Naive thymus-derived CD4-positive, alpha-beta T cell (primary cell): ENCODE data around the gene RPS19. TPM values are rescaled to one million over a fixed set of nuclear protein-coding genes. Genes with fewer than 3 reads are reported as not detected.

Experiments
- ATAC-seq: fragments of 150-1000 bp; cut with Tn5 transposase; 2 replicates; pipeline ENCODE4 v1.10.0; 2021; ENCODE audit warnings: mild to moderate bottlenecking, moderate library complexity
- CTCF ChIA-PET: fragments of 350-600 bp; sonication (Branson Sonifier 250); formaldehyde crosslinking; loops from one replicate; lab custom pipeline; 2021; ENCODE audit warnings: antibody characterized with exemption; lab: Charles Lee
- POLR2A ChIA-PET: fragments of 350-600 bp; sonication (Branson Sonifier 250); formaldehyde crosslinking; loops from one replicate; lab custom pipeline; 2021; ENCODE audit warnings: antibody characterized with exemption, inconsistent platforms; lab: Charles Lee
- DNase-seq, 9 donors: peaks; one replicate each; pipeline versions ENCODE4 v3.0.0 to v3.0.0-alpha.2; 2020 to 2022; ENCODE audit warnings: mixed read lengths in 1 of 9
- H3K27ac ChIP-seq: one replicate; pipeline ENCODE4 v1.7.0; 2013; ENCODE audit warnings: mild to moderate bottlenecking, low read depth, low read length, moderate library complexity
- H3K27me3 ChIP-seq, 2 donors: one replicate each; pipeline ENCODE4 v1.7.0; 2013; ENCODE audit warnings: low read length in 2 of 2, mild to moderate bottlenecking in 2 of 2, moderate library complexity in 2 of 2; ENCODE audit not compliant: control insufficient read depth in 2 of 2, insufficient read depth in 2 of 2
- H3K36me3 ChIP-seq, 3 experiments: 1 replicate in 2 of 3; 2 replicates in 1 of 3; pipeline ENCODE4 v1.7.0; 2013; ENCODE audit warnings: low read length in 3 of 3, mild to moderate bottlenecking in 3 of 3, moderate library complexity in 1 of 3; ENCODE audit not compliant: insufficient read depth in 3 of 3, control insufficient read depth in 2 of 3
- H3K4me1 ChIP-seq, 2 donors: one replicate each; pipeline ENCODE4 v1.7.0; 2013; ENCODE audit warnings: low read length in 2 of 2, mild to moderate bottlenecking in 2 of 2, moderate library complexity in 1 of 2; ENCODE audit not compliant: control insufficient read depth in 2 of 2, insufficient read depth in 2 of 2
- H3K4me3 ChIP-seq: 2 replicates; pipeline ENCODE4 v1.7.0; 2013; ENCODE audit warnings: mild to moderate bottlenecking, low read length
- H3K9me3 ChIP-seq, 3 experiments: 1 replicate in 2 of 3; 2 replicates in 1 of 3; pipeline ENCODE4 v1.7.0; 2013; ENCODE audit warnings: low read length in 3 of 3; ENCODE audit not compliant: control insufficient read depth in 2 of 3
- H3K27ac Mint-ChIP-seq, 9 donors: one replicate each; pipeline ENCODE4 v1.8.0; 2020 to 2022; ENCODE audit warnings: mixed read lengths in 9 of 9, mild to moderate bottlenecking in 8 of 9, moderate library complexity in 5 of 9, inconsistent platforms in 2 of 9
- H3K27me3 Mint-ChIP-seq, 5 donors: one replicate each; pipeline ENCODE4 v1.8.0; 2021 to 2022; ENCODE audit warnings: mixed read lengths in 5 of 5, mild to moderate bottlenecking in 1 of 5
- H3K36me3 Mint-ChIP-seq, 5 donors: one replicate each; pipeline ENCODE4 v1.8.0; 2020 to 2022; ENCODE audit warnings: mixed read lengths in 5 of 5, mild to moderate bottlenecking in 3 of 5, inconsistent platforms in 1 of 5
- H3K4me1 Mint-ChIP-seq, 7 donors: one replicate each; pipeline ENCODE4 v1.8.0; 2020 to 2022; ENCODE audit warnings: mixed read lengths in 7 of 7, mild to moderate bottlenecking in 3 of 7, inconsistent platforms in 1 of 7
- H3K4me3 Mint-ChIP-seq, 10 donors: one replicate each; pipeline ENCODE4 v1.8.0; 2020 to 2022; ENCODE audit warnings: mild to moderate bottlenecking in 10 of 10, mixed read lengths in 10 of 10, moderate library complexity in 6 of 10, inconsistent platforms in 2 of 10
- H3K9me3 Mint-ChIP-seq, 11 donors: one replicate each; pipeline ENCODE4 v1.8.0; 2020 to 2022; ENCODE audit warnings: mixed read lengths in 11 of 11, mild to moderate bottlenecking in 4 of 11, inconsistent platforms in 1 of 11, moderate library complexity in 1 of 11
- intact Hi-C, 2 donors: fragments of 100-400 bp; cut with micrococcal nuclease; formaldehyde crosslinking; loops; one replicate each; pipeline ENCODE4 v1.15.1; 2023
- polyA plus RNA-seq, 2 donors: library from polyadenylated mRNA; unstranded; fragments of 300-500 nt; fragmentation: Illumina TruSeq; gene quantifications; one replicate each; pipeline ENCODE4 v1.2.3, GENCODE V29; 2021
- total RNA-seq, 6 experiments: library from RNA in 5 of 6; stranded (reverse) in 5 of 6; gene quantifications; 1 replicate in 5 of 6; 2 replicates in 1 of 6; pipeline ENCODE4 v1.2.3 and lab custom pipeline; 2021 to 2026

RPS19 gene
- total and polyA plus RNA-seq, 7 experiments from 2014 or later = 2,739 to 7,822 (median 3,541) TPM

- Mint-ChIP-seq H3K4me3 (peak overlapping the region in 5 of 10 donors; percentile 3 to 63 (median 36)), H3K4me1 (peaks cover 46 to 86% (median 77%) of the 10 kb centered on the region in 7 donors), H3K27ac (peak overlapping the region; percentile 76 to 95 (median 89)), H3K27me3 (no peaks in the 10 kb centered on the region), H3K9me3 (no peaks in the 10 kb centered on the region), H3K36me3 (peaks cover 5 to 41% (median 23%) of the 10 kb centered on the region in 5 donors)
- CTCF ChIA-PET = interaction anchor here (1.1 kb wide), 1 partner anchor 75 kb away, joined by 3 read pairs; no protein-coding TSS in a partner anchor
- ATAC-seq = no peak
- no peaks in the 10 kb centered on the region for H3K9me3 ChIP-seq
- intact Hi-C loops = no loop called here
- no peaks in the 10 kb centered on the region for H3K27me3 ChIP-seq
- H3K4me3 ChIP-seq = no peak overlapping the region
- DNase-seq = no peak
- peaks cover 16 to 56% (median 20%) of the 10 kb centered on the region in 3 experiments for H3K36me3 ChIP-seq
- peaks cover 58 to 66% of the 10 kb centered on the region in 2 donors for H3K4me1 ChIP-seq
- POLR2A ChIA-PET = interaction anchor here (0.6 to 11.3 kb wide), 4 partner anchors 9 to 75 kb away, joined by 3 to 565 read pairs (median 4); partner anchors contain the start of genes ARHGEF1 and RPS19
- H3K27ac ChIP-seq = peak overlapping the region; percentile 52
These were observed 8.3 kb downstream of the RPS19 start for GRCh38 chr19:41868120-41868988.

- POLR2A ChIA-PET = interaction anchor here (0.6 to 11.3 kb wide), 3 partner anchors 9 to 75 kb away, joined by 3 to 565 read pairs (median 5); partner anchors contain the start of genes ARHGEF1 and RPS19
- peak overlapping the region; percentile 52 for H3K27ac ChIP-seq
These were observed 8.9 kb downstream of the RPS19 start for GRCh38 chr19:41868989-41869300.

GRCh38 chr19:41869374-41869955 is 9.4 kb downstream of the RPS19 start:
- CTCF ChIA-PET = interaction anchor here (6.2 to 8.7 kb wide), 2 partner anchors 9 to 18 kb away, joined by 38 to 151 read pairs; partner anchors contain the start of gene RPS19
- peaks cover 46 to 85% (median 73%) of the 10 kb centered on the region in 7 donors for H3K4me1 Mint-ChIP-seq
- Histone ChIP-seq H3K4me3 (no peak overlapping the region), H3K27me3 (no peaks in the 10 kb centered on the region), H3K9me3 (no peaks in the 10 kb centered on the region), H3K27ac (peak overlapping the region; percentile 52), H3K36me3 (peaks cover 9 to 45% (median 15%) of the 10 kb centered on the region in 3 experiments), H3K4me1 (peaks cover 61 to 69% of the 10 kb centered on the region in 2 donors)
- peak overlapping the region in 1 of 10 donors; percentile 33 for H3K4me3 Mint-ChIP-seq
- DNase-seq (no peak), ATAC-seq (no peak)
- POLR2A ChIA-PET = interaction anchor here (1.3 to 11.3 kb wide), 2 partner anchors 17 to 55 kb away, joined by 4 to 565 read pairs; partner anchors contain the start of gene ARHGEF1
- intact Hi-C loops = no loop called here
- H3K27ac Mint-ChIP-seq = peak overlapping the region in 7 of 9 donors; percentile 30 to 99 (median 83)
- peaks cover 0 to 32% (median 14%) of the 10 kb centered on the region in 5 donors for H3K36me3 Mint-ChIP-seq
- H3K9me3 Mint-ChIP-seq = no peaks in the 10 kb centered on the region
- H3K27me3 Mint-ChIP-seq = no peaks in the 10 kb centered on the region

More at GRCh38 chr19:41868989-41869300, 8.9 kb downstream of the RPS19 start:
- Histone ChIP-seq H3K4me1 (peaks cover 61 to 69% of the 10 kb centered on the region in 2 donors), H3K4me3 (no peak overlapping the region), H3K36me3 (peaks cover 14 to 50% (median 20%) of the 10 kb centered on the region in 3 experiments), H3K9me3 (no peaks in the 10 kb centered on the region), H3K27me3 (no peaks in the 10 kb centered on the region)
- Mint-ChIP-seq H3K27ac (peak overlapping the region; percentile 26 to 95 (median 83)), H3K27me3 (no peaks in the 10 kb centered on the region), H3K4me1 (peaks cover 44 to 86% (median 75%) of the 10 kb centered on the region in 7 donors), H3K36me3 (peaks cover 5 to 37% (median 19%) of the 10 kb centered on the region in 5 donors), H3K9me3 (no peaks in the 10 kb centered on the region), H3K4me3 (peak overlapping the region in 1 of 10 donors; percentile 28)
- ATAC-seq (no peak), DNase-seq (no peak)
- CTCF ChIA-PET = interaction anchor here (1.1 kb wide), 1 partner anchor 74 kb away, joined by 3 read pairs; no protein-coding TSS in a partner anchor
- intact Hi-C loops = no loop called here

- DNase-seq (no peak), ATAC-seq (no peak)
- no peaks in the 10 kb centered on the region for H3K27me3 Mint-ChIP-seq
- peaks cover 0 to 35% (median 10%) of the 10 kb centered on the region in 3 experiments for H3K36me3 ChIP-seq
- peak overlapping the region; percentile 52 for H3K27ac ChIP-seq
- H3K36me3 Mint-ChIP-seq = peaks cover 0 to 27% (median 11%) of the 10 kb centered on the region in 5 donors
- H3K27me3 ChIP-seq = no peaks in the 10 kb centered on the region
- H3K27ac Mint-ChIP-seq = peak overlapping the region; percentile 65 to 99 (median 88)
- H3K9me3 ChIP-seq = no peaks in the 10 kb centered on the region
- intact Hi-C loops = loop anchor here in 1 of 2 donors (5.0 kb wide), 1 partner anchor 162 kb away; no protein-coding TSS in a partner anchor
- CTCF ChIA-PET = interaction anchor here (1.0 to 8.7 kb wide), 6 partner anchors 8 to 164 kb away, joined by 3 to 151 read pairs (median 22); partner anchors contain the start of genes RABAC1 and RPS19
- H3K4me1 Mint-ChIP-seq = peaks cover 43 to 82% (median 73%) of the 10 kb centered on the region in 7 donors
- POLR2A ChIA-PET = interaction anchor here (0.6 to 11.3 kb wide), 8 partner anchors 8 to 1808 kb away, joined by 3 to 565 read pairs (median 6); partner anchors contain the start of genes ARHGEF1 and RPS19
- H3K4me1 ChIP-seq = peaks cover 62 to 70% of the 10 kb centered on the region in 2 donors
- no peaks in the 10 kb centered on the region for H3K9me3 Mint-ChIP-seq
- H3K4me3 Mint-ChIP-seq = peak overlapping the region in 8 of 10 donors; percentile 19 to 93 (median 56)
- H3K4me3 ChIP-seq = no peak overlapping the region
These were observed 10.4 kb downstream of the RPS19 start for GRCh38 chr19:41870401-41870873.

GRCh38 chr19:41871573-41872383 is 11.7 kb downstream of the RPS19 start:
- Histone ChIP-seq H3K9me3 (no peaks in the 10 kb centered on the region), H3K27ac (peak overlapping the region; percentile 74), H3K4me3 (no peak overlapping the region), H3K4me1 (peaks cover 69 to 83% of the 10 kb centered on the region in 2 donors), H3K27me3 (no peaks in the 10 kb centered on the region), H3K36me3 (peaks cover 0 to 28% (median 10%) of the 10 kb centered on the region in 3 experiments)
- H3K36me3 Mint-ChIP-seq = peaks cover 0 to 22% (median 11%) of the 10 kb centered on the region in 5 donors
- ChIA-PET POLR2A (interaction anchor here (0.7 to 11.3 kb wide), 14 partner anchors 9 to 141 kb away, joined by 3 to 565 read pairs (median 12); partner anchors contain the start of genes ARHGEF1, ERFL and RPS19), CTCF (interaction anchor here (0.7 to 8.7 kb wide), 11 partner anchors 9 to 87 kb away, joined by 3 to 151 read pairs (median 6); partner anchors contain the start of genes RABAC1 and RPS19)
- no peaks in the 10 kb centered on the region for H3K9me3 Mint-ChIP-seq
- peak overlapping the region; percentile 93 to 99 (median 97) for H3K27ac Mint-ChIP-seq
- intact Hi-C loops = loop anchor here (1.0 to 5.0 kb wide), 5 partner anchors 11 to 161 kb away; partner anchors contain the start of genes RPS19 (in 2 of the 2) and RABAC1 (in 1 of the 2)
- peaks cover 42 to 86% (median 75%) of the 10 kb centered on the region in 7 donors for H3K4me1 Mint-ChIP-seq
- DNase-seq = peak; percentile 38 to 77 (median 73)
- peak overlapping the region; percentile 75 to 93 (median 80) for H3K4me3 Mint-ChIP-seq
- H3K27me3 Mint-ChIP-seq = no peaks in the 10 kb centered on the region
- peak; percentile 50 for ATAC-seq
